Measurements from ENCODE around the gene SCGB1A1. TPM values are rescaled to one million over a fixed set of nuclear protein-coding genes. Genes with fewer than 3 reads are reported as not detected.

The SCGB1A1 gene
- total RNA-seq, 2 donors from 2014 or later = not detected

GRCh38 chr11:62443390-62444235 lies 24.8 kb downstream of the SCGB1A1 start:
- H3K9me3 ChIP-seq = no peaks in the 10 kb centered on the region
- H3K4me1 ChIP-seq (ENCODE audit: control insufficient read depth in 1 of 2, low read depth in 2 of 2) = peaks cover 26 to 49% of the 10 kb centered on the region in 2 donors
- TF ChIP-seq, protein P1, sequence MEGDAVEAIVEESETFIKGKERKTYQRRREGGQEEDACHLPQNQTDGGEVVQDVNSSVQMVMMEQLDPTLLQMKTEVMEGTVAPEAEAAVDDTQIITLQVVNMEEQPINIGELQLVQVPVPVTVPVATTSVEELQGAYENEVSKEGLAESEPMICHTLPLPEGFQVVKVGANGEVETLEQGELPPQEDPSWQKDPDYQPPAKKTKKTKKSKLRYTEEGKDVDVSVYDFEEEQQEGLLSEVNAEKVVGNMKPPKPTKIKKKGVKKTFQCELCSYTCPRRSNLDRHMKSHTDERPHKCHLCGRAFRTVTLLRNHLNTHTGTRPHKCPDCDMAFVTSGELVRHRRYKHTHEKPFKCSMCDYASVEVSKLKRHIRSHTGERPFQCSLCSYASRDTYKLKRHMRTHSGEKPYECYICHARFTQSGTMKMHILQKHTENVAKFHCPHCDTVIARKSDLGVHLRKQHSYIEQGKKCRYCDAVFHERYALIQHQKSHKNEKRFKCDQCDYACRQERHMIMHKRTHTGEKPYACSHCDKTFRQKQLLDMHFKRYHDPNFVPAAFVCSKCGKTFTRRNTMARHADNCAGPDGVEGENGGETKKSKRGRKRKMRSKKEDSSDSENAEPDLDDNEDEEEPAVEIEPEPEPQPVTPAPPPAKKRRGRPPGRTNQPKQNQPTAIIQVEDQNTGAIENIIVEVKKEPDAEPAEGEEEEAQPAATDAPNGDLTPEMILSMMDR (IDR thresholded peaks at IDR 0.05) = no peak
- no peaks in the 10 kb centered on the region for H3K27me3 ChIP-seq (replicated peaks; ENCODE audit: insufficient read depth)
- peak overlapping the region; percentile 76 for H3K4me3 ChIP-seq
- no peak for ATAC-seq (ENCODE audit: insufficient number of reproducible peaks, low FRiP score, low read depth)
- no peak for DNase-seq (ENCODE audit: low spot score)
- H3K36me3 ChIP-seq = no peaks in the 10 kb centered on the region
- peak overlapping the region; percentile 92 to 93 for H3K27ac ChIP-seq

DNA sequence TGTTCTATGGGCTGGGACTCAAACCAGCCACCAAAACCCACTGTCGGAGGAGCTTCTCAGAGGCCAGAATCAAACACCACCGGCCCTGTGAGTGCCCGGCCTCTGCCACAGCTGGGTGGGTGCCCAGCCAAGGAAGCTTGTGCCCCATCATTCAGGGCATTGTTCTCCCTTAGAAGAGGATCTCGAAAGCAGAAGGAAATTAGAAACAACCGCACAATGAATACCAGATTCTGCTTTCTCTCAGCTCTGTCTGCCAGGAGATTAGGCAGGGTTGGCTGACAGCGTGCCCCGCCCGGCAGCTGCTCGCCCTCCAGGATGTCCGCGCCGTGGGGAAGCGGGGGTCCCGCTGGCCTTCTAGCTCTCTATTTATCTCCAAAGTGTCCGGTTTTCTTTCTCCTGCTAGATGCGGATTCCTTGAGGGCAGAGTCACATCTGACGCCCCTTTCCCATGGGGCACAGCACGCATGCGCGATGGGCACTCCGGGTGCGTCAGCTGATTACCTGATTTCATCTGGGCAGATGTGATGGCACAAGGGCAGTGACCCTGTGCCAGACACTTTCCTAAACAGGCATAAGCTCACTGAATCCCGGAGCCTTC lies 25.5 kb downstream of the SCGB1A1 start:
- peaks cover 26 to 49% of the 10 kb centered on the region in 2 donors for H3K4me1 ChIP-seq (ENCODE audit: control insufficient read depth in 1 of 2, low read depth in 2 of 2)
- H3K27me3 ChIP-seq (replicated peaks; ENCODE audit: insufficient read depth) = no peaks in the 10 kb centered on the region
- H3K27ac ChIP-seq = peak overlapping the region; percentile 92 to 93
- TF ChIP-seq, protein P1 (IDR thresholded peaks at IDR 0.05) = no peak
- ATAC-seq (ENCODE audit: insufficient number of reproducible peaks, low FRiP score, low read depth) (peak; percentile 56), DNase-seq (ENCODE audit: low spot score) (peak; percentile 42)
- no peaks in the 10 kb centered on the region for H3K36me3 ChIP-seq
- peak overlapping the region; percentile 76 for H3K4me3 ChIP-seq
- H3K9me3 ChIP-seq = no peaks in the 10 kb centered on the region

DNA sequence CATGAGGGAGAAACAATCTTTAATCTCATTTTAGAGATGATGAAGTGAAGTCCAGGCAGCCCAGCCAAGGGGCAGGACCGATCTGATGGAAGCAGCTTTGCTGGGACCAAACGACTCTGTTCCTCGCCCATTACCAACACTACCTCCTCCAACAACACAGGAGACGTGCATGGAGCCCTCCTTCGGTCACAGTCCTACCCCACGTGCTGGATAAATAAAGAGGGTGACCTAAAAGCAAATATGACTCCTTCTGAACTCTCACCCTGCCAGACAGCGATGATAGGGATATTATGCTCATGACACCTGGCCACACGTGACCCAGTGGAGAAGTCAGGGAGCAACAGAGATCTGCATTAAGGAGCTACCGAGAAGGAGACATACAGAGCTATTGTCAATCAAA lies 26.0 kb downstream of the SCGB1A1 start:
- Histone ChIP-seq H3K9me3 (no peaks in the 10 kb centered on the region), H3K4me3 (peak overlapping the region; percentile 76)
- no peak for DNase-seq (ENCODE audit: low spot score)

DNA sequence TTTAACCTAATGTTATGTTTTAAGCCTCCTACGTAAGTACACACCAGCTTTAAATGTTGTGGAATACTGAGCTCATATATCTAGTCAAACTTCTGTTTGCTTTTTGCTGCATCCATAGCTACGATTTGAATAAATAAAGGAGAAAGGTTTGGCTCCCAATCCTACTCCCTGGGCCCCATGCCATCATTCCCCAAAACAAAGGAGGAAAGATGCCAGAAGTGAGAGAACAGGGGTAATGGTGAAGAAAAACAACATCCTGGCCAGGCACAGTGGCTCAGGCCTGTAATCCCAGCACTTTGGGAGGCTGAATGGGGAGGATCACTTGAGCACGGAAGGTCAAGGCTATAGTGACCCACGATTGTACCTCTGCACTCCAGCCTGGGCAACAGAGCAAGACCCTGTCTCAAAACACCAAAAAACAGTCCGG lies 26.5 kb downstream of the SCGB1A1 start:
- H3K4me1 ChIP-seq (ENCODE audit: control insufficient read depth in 1 of 2, low read depth in 2 of 2) = peaks cover 20 to 41% of the 10 kb centered on the region in 2 donors
- TF ChIP-seq, protein P1 (IDR thresholded peaks at IDR 0.05) = no peak
- peak overlapping the region; percentile 76 for H3K4me3 ChIP-seq
- H3K27me3 ChIP-seq (replicated peaks; ENCODE audit: insufficient read depth) = no peaks in the 10 kb centered on the region
- no peaks in the 10 kb centered on the region for H3K9me3 ChIP-seq
- ATAC-seq (ENCODE audit: insufficient number of reproducible peaks, low FRiP score, low read depth) (peak; percentile 42), DNase-seq (ENCODE audit: low spot score) (no peak)
- no peaks in the 10 kb centered on the region for H3K36me3 ChIP-seq
- H3K27ac ChIP-seq = peak overlapping the region; percentile 92 to 93

More for the DNA sequence above, 26.0 kb downstream of the SCGB1A1 start:
- H3K27me3 ChIP-seq (replicated peaks; ENCODE audit: insufficient read depth) = no peaks in the 10 kb centered on the region
- peak overlapping the region; percentile 92 to 93 for H3K27ac ChIP-seq
- ATAC-seq (ENCODE audit: insufficient number of reproducible peaks, low FRiP score, low read depth) = no peak
- TF ChIP-seq, protein P1 (IDR thresholded peaks at IDR 0.05) = no peak
- H3K4me1 ChIP-seq (ENCODE audit: control insufficient read depth in 1 of 2, low read depth in 2 of 2) = peaks cover 24 to 46% of the 10 kb centered on the region in 2 donors
- H3K36me3 ChIP-seq = no peaks in the 10 kb centered on the region

- Histone ChIP-seq H3K27ac (peak overlapping the region in 1 of 2 donors; percentile 92), H3K4me3 (no peak overlapping the region)
- TF ChIP-seq, protein P1 (IDR thresholded peaks at IDR 0.05) = no peak
Observed at GRCh38 chr11:62446091-62446490, 27.3 kb downstream of the SCGB1A1 start.

More at GRCh38 chr11:62446091-62446490, 27.3 kb downstream of the SCGB1A1 start:
- DNase-seq (ENCODE audit: low spot score) (no peak), ATAC-seq (ENCODE audit: insufficient number of reproducible peaks, low FRiP score, low read depth) (no peak)
- Histone ChIP-seq H3K9me3 (no peaks in the 10 kb centered on the region), H3K4me1 (ENCODE audit: control insufficient read depth in 1 of 2, low read depth in 2 of 2) (peaks cover 14 to 33% of the 10 kb centered on the region in 2 donors), H3K27me3 (replicated peaks; ENCODE audit: insufficient read depth) (no peaks in the 10 kb centered on the region), H3K36me3 (no peaks in the 10 kb centered on the region)
